ENCODE data around the gene HGF.

- no peak for TF ChIP-seq CTCF (IDR thresholded peaks at IDR 0.05)
- TF ChIP-seq E2F4 (CRISPR knock-in tag; IDR thresholded peaks at IDR 0.05; ENCODE audit: borderline replicate concordance, low read depth), result no peak
- TF ChIP-seq ZBTB21 (CRISPR knock-in tag; IDR thresholded peaks at IDR 0.05; ENCODE audit: borderline replicate concordance), result no peak
- no peak for TF ChIP-seq ATF3 (CRISPR knock-in tag; conservative IDR thresholded peaks at IDR 0.05)
- no peak for TF ChIP-seq FOXK1 (CRISPR knock-in tag; IDR thresholded peaks at IDR 0.05)
These were observed 114.6 kb downstream of the HGF start for GRCh38 chr7:81655271-81655670.
